Measurements from ENCODE around the gene EPHA4.

DNA sequence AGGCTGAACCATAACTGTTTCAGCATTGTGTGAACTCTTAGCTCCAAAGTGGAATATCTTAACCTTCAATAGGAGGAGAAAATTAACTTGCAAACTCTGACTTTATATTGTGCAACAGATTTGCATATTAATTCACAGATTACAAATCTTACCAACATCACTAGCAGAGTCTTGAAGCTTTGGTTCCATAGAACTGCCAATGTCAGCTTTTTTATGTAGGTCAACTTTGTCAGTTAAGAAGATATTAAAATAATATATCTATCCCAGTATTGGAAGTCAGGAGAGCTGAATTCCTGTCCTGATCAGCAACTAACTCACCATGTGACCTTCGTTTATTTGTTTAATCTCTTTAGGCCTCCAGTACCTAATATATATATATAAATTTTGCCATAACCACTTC is 121.8 kb downstream of the EPHA4 start:
- TF ChIP-seq, protein P1, sequence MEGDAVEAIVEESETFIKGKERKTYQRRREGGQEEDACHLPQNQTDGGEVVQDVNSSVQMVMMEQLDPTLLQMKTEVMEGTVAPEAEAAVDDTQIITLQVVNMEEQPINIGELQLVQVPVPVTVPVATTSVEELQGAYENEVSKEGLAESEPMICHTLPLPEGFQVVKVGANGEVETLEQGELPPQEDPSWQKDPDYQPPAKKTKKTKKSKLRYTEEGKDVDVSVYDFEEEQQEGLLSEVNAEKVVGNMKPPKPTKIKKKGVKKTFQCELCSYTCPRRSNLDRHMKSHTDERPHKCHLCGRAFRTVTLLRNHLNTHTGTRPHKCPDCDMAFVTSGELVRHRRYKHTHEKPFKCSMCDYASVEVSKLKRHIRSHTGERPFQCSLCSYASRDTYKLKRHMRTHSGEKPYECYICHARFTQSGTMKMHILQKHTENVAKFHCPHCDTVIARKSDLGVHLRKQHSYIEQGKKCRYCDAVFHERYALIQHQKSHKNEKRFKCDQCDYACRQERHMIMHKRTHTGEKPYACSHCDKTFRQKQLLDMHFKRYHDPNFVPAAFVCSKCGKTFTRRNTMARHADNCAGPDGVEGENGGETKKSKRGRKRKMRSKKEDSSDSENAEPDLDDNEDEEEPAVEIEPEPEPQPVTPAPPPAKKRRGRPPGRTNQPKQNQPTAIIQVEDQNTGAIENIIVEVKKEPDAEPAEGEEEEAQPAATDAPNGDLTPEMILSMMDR (IDR thresholded peaks at IDR 0.05; ENCODE audit: low read depth, low read length): no peak
- no peak for TF ChIP-seq EZH2phosphoT487 (IDR thresholded peaks at IDR 0.05; ENCODE audit: low read depth)
